ENCODE measurements around the gene C19orf73. TPM values are rescaled to one million over a fixed set of nuclear protein-coding genes. Genes with fewer than 3 reads are reported as not detected.

Gene C19orf73
- total RNA-seq, 1 donor from 2014 or later, result 4.6 TPM

GRCh38 chr19:49071860-49072547 lies 46.9 kb downstream of the C19orf73 start:
- H3K27me3 ChIP-seq (ENCODE audit: control insufficient read depth, insufficient read depth, low read length), result peaks cover 39% of the 10 kb centered on the region
- H3K4me3 ChIP-seq (ENCODE audit: low read depth, low read length), result no peak overlapping the region
- TF ChIP-seq CTCF (IDR thresholded peaks at IDR 0.05; ENCODE audit: insufficient read depth, low read length, poor library complexity, severe bottlenecking), result no peak
- H3K36me3 ChIP-seq (ENCODE audit: control insufficient read depth, insufficient read depth, low read length), result no peaks in the 10 kb centered on the region
- DNase-seq (ENCODE audit: low read depth), result no peak

- Histone ChIP-seq H3K27me3 (ENCODE audit: control insufficient read depth, insufficient read depth, low read length) (peaks cover 54% of the 10 kb centered on the region), H3K4me3 (ENCODE audit: low read depth, low read length) (no peak overlapping the region), H3K36me3 (ENCODE audit: control insufficient read depth, insufficient read depth, low read length) (no peaks in the 10 kb centered on the region)
- DNase-seq (ENCODE audit: low read depth), result no peak
- TF ChIP-seq CTCF (IDR thresholded peaks at IDR 0.05; ENCODE audit: insufficient read depth, low read length, poor library complexity, severe bottlenecking), result no peak
Measured at GRCh38 chr19:49070416-49070815, 48.5 kb downstream of the C19orf73 start.

GRCh38 chr19:49069026-49069425 lies 49.9 kb downstream of the C19orf73 start:
- H3K4me3 ChIP-seq (ENCODE audit: low read depth, low read length), result no peak overlapping the region
- H3K36me3 ChIP-seq (ENCODE audit: control insufficient read depth, insufficient read depth, low read length), result no peaks in the 10 kb centered on the region
- no peak for TF ChIP-seq CTCF (IDR thresholded peaks at IDR 0.05; ENCODE audit: insufficient read depth, low read length, poor library complexity, severe bottlenecking)
- no peak for DNase-seq (ENCODE audit: low read depth)
- H3K27me3 ChIP-seq (ENCODE audit: control insufficient read depth, insufficient read depth, low read length), result peaks cover 57% of the 10 kb centered on the region

Other genes starting within 250 kb of the C19orf73 start
- 225 and 233 TPM in 2 replicates for gene PPP1R15A, start 246.7 kb downstream of the C19orf73 start, total RNA-seq
- gene TULP2, start 220.4 kb downstream of the C19orf73 start, total RNA-seq, result not detected in 2 replicates
- 248 and 260 TPM in 2 replicates for gene NUCB1, start 218.8 kb downstream of the C19orf73 start, total RNA-seq
- 1.0 and 1.5 TPM in 2 replicates for gene DHDH, start 185.4 kb downstream of the C19orf73 start, total RNA-seq
- gene BAX, start 164.3 kb downstream of the C19orf73 start, total RNA-seq, result 128 and 140 TPM in 2 replicates
- 2,415 and 2,688 TPM in 2 replicates for gene FTL, start 153.8 kb downstream of the C19orf73 start, total RNA-seq
- gene GYS1, start 125.8 kb downstream of the C19orf73 start, total RNA-seq, result 23.1 and 24.8 TPM in 2 replicates
- 174 and 177 TPM in 2 replicates for gene RUVBL2, start 125.3 kb downstream of the C19orf73 start, total RNA-seq
- gene LHB, start 102.1 kb downstream of the C19orf73 start, total RNA-seq, result 8.2 and 8.4 TPM in 2 replicates
- gene CGB3, start 94.8 kb downstream of the C19orf73 start, total RNA-seq, result not detected in 2 replicates
- 1.9 and 5.1 TPM in 2 replicates for gene CGB2, start 87.3 kb downstream of the C19orf73 start, total RNA-seq
- 13.7 and 15.3 TPM in 2 replicates for gene CGB1, start 82.2 kb downstream of the C19orf73 start, total RNA-seq
- gene CGB5, start 75.3 kb downstream of the C19orf73 start, total RNA-seq, result 0.89 TPM in 1 of 2 replicates, not detected in the other
- 3.3 and 7.4 TPM in 2 replicates for gene CGB8, start 70.0 kb downstream of the C19orf73 start, total RNA-seq
- 5.5 and 14.4 TPM in 2 replicates for gene CGB7, start 61.4 kb downstream of the C19orf73 start, total RNA-seq
- gene NTF4, start 54.3 kb downstream of the C19orf73 start, total RNA-seq, result 0.58 TPM in 1 of 2 replicates, not detected in the other
- gene KCNA7, start 46.4 kb downstream of the C19orf73 start, total RNA-seq, result not detected in 2 replicates
- gene SNRNP70, start 33.7 kb downstream of the C19orf73 start, total RNA-seq, result 108 and 135 TPM in 2 replicates
- 3.4 and 5.8 TPM in 2 replicates for gene LIN7B, start 4.8 kb downstream of the C19orf73 start, total RNA-seq
- gene PPFIA3, start 401 bp upstream of the C19orf73 start, total RNA-seq, result 0.88 and 10.9 TPM in 2 replicates
- gene HRC, start 36.3 kb upstream of the C19orf73 start, total RNA-seq, result not detected in 2 replicates
- 13.5 and 16.7 TPM in 2 replicates for gene TRPM4, start 38.6 kb upstream of the C19orf73 start, total RNA-seq
- 0.17 and 0.75 TPM in 2 replicates for gene SLC6A16, start 206.0 kb upstream of the C19orf73 start, total RNA-seq
- 0.07 TPM in 1 of 2 replicates, not detected in the other for gene CD37, start 216.3 kb upstream of the C19orf73 start, total RNA-seq
- gene TEAD2, start 243.3 kb upstream of the C19orf73 start, total RNA-seq, result 49.7 and 52.6 TPM in 2 replicates
- gene DKKL1, start 244.7 kb upstream of the C19orf73 start, total RNA-seq, result 0.58 TPM in 1 of 2 replicates, not detected in the other

Data from kidney epithelial cell (primary cell).